Loucy (cell line): ENCODE measurements around the gene FARS2.

Experiments
- H2AFZ ChIP-seq: fragments of 200-600 bp; sonication (generic); 2 replicates; pipeline ENCODE4 v1.6.0; 2016; ENCODE audit warnings: antibody characterized with exemption, mild to moderate bottlenecking, low read length, moderate library complexity
- H3F3A ChIP-seq: fragments of 200-600 bp; 2 replicates; pipeline ENCODE4 v1.6.0; 2016; ENCODE audit warnings: antibody characterized with exemption, low read depth, mild to moderate bottlenecking
- H3K27me3 ChIP-seq: fragments of 200-600 bp; sonication (generic); 2 replicates; pipeline ENCODE4 v1.6.1; 2014; ENCODE audit warnings: low read length, mild to moderate bottlenecking; ENCODE audit not compliant: insufficient read depth, poor library complexity, severe bottlenecking
- H3K36me3 ChIP-seq: fragments of 200-600 bp; sonication (generic); 2 replicates; pipeline ENCODE4 v1.6.1; 2016; ENCODE audit warnings: low read length; ENCODE audit not compliant: insufficient read depth
- H3K4me1 ChIP-seq: fragments of 200-600 bp; sonication (generic); 2 replicates; pipeline ENCODE4 v1.5.1; 2014; ENCODE audit warnings: low read length, mild to moderate bottlenecking; ENCODE audit not compliant: insufficient read depth, poor library complexity, severe bottlenecking
- H3K4me2 ChIP-seq: fragments of 200-600 bp; sonication (generic); 2 replicates; pipeline ENCODE4 v1.6.0; 2014; ENCODE audit warnings: antibody characterized with exemption, low read length, low read depth, mild to moderate bottlenecking; ENCODE audit not compliant: poor library complexity, severe bottlenecking
- H3K4me3 ChIP-seq: fragments of 200-600 bp; sonication (generic); 2 replicates; pipeline ENCODE4 v1.5.1; 2014; ENCODE audit warnings: low read length, mild to moderate bottlenecking, mixed read lengths; ENCODE audit not compliant: poor library complexity, severe bottlenecking
- H3K79me2 ChIP-seq: fragments of 200-600 bp; sonication (generic); 2 replicates; pipeline ENCODE4 v1.6.1; 2014; ENCODE audit warnings: low read length; ENCODE audit not compliant: insufficient read depth
- H3K9ac ChIP-seq: fragments of 200-600 bp; sonication (generic); 2 replicates; pipeline ENCODE4 v1.6.0; 2014; ENCODE audit warnings: mild to moderate bottlenecking, low read depth, low read length, moderate library complexity; ENCODE audit not compliant: poor library complexity, severe bottlenecking
- H3K9me2 ChIP-seq: fragments of 200-600 bp; sonication (generic); replicated peaks from 2 replicates; pipeline ENCODE4 v1.6.1; 2016; ENCODE audit warnings: low read depth, low read length, mixed read lengths
- H3K9me3 ChIP-seq: fragments of 200-600 bp; sonication (generic); 2 replicates; pipeline ENCODE4 v1.6.1; 2014; ENCODE audit warnings: mild to moderate bottlenecking, antibody characterized with exemption, low read length, low read depth; ENCODE audit not compliant: insufficient read depth
- H4K20me1 ChIP-seq: fragments of 200-600 bp; sonication (generic); 2 replicates; pipeline ENCODE4 v1.6.0; 2014; ENCODE audit warnings: antibody characterized with exemption, low read length, mild to moderate bottlenecking; ENCODE audit not compliant: insufficient read depth, poor library complexity, severe bottlenecking
- CTCF ChIP-seq: fragments of 200-600 bp; sonication (generic); conservative IDR thresholded peaks from 2 replicates; pipeline ENCODE4 v1.5.1; 2014; ENCODE audit warnings: mild to moderate bottlenecking, antibody characterized with exemption, low read length
- EZH2phosphoT487 ChIP-seq: fragments of 200-600 bp; IDR thresholded peaks from 2 replicates; pipeline ENCODE4 v1.6.1; 2018; ENCODE audit warnings: antibody characterized with exemption, mild to moderate bottlenecking, moderate library complexity, borderline replicate concordance

FARS2 gene

DNA sequence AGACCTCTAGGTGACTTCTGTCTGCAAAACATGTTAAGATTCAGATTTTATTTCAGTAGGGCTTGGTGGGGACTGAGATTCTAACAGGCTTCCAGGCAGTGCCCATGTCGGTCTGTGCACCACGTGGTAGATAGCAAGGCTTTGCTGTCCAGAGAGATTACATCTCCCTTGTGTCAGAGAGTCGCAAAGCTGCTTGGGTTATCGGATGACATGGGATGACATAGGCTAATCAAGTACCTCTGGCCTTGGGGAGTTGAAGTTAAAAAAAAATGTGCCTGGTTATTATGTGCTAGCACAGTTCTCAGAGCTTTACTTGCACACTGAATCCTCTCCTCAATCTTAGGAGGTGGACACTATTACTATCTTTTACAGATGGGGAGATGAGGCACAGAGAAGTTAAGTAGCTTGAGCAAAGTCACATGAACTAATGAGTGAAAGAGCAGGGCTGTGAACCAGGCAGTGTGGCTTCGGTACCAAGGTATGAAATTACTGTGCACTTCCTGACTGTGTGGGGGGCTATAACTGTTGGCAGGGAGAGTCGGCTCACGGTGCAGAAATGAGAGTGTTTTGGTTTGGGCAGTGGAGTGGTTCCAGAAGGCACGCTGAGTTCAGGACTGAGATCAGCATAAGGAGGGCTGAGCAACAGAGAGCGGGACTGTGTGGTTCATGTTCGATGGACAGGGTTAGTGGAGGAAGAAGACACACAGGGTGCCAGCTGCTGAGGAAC lies 41.1 kb downstream of the FARS2 start:
- H3K9me3 ChIP-seq, result no peaks in the 10 kb centered on the region
- H4K20me1 ChIP-seq, result no peaks in the 10 kb centered on the region
- no peak overlapping the region for H2AFZ ChIP-seq
- H3K36me3 ChIP-seq, result no peaks in the 10 kb centered on the region
- H3K4me3 ChIP-seq, result peak overlapping the region; percentile 16
- no peaks in the 10 kb centered on the region for H3K79me2 ChIP-seq
- H3F3A ChIP-seq, result no peaks in the 10 kb centered on the region
- H3K27me3 ChIP-seq, result no peaks in the 10 kb centered on the region
- H3K9ac ChIP-seq, result no peak overlapping the region
- no peaks in the 10 kb centered on the region for H3K9me2 ChIP-seq
- TF ChIP-seq CTCF, result no peak
- TF ChIP-seq EZH2phosphoT487, result no peak
- H3K4me2 ChIP-seq, result peak overlapping the region; percentile 41
- H3K4me1 ChIP-seq, result peaks cover 9% of the 10 kb centered on the region

DNA sequence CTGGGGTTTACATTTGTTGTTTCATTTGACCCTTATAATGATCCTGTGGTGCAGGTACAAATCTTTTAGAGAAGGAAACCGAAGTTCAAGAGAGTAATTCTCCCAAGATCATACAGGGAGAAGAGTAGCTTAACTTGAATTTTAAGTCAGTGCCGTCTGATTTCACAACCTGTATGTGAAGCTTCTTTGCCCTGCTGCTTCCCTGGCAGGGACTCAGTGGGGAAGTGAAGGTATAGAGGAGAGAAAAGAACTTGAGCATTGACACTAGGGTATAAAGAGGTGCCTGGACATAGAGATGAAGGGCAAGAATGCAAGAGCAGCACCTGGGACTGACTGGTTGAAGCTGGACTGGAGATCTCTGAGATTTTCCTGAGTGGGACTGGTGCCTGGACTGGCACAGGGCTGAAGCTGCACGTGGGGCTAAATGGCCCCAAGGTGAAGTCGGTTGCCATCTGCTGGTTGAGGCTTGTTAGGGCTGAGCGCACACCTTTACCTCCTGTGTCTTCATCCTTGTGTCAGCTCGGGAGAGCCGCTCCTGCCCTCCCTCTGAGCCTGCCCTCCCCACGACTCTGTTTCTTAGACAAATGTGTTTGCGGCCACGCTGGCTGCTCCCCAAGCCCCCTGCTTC lies 41.8 kb downstream of the FARS2 start:
- H4K20me1 ChIP-seq, result no peaks in the 10 kb centered on the region
- H3K9me2 ChIP-seq, result no peaks in the 10 kb centered on the region
- no peaks in the 10 kb centered on the region for H3K36me3 ChIP-seq
- no peaks in the 10 kb centered on the region for H3K79me2 ChIP-seq
- no peaks in the 10 kb centered on the region for H3F3A ChIP-seq
- H3K27me3 ChIP-seq, result no peaks in the 10 kb centered on the region
- H3K9me3 ChIP-seq, result no peaks in the 10 kb centered on the region
- H3K9ac ChIP-seq, result no peak overlapping the region
- H3K4me1 ChIP-seq, result peaks cover 9% of the 10 kb centered on the region
- peak overlapping the region; percentile 41 for H3K4me2 ChIP-seq
- TF ChIP-seq EZH2phosphoT487 (no peak), CTCF (peak; percentile 67)
- H3K4me3 ChIP-seq, result peak overlapping the region; percentile 16
- H2AFZ ChIP-seq, result no peak overlapping the region

DNA sequence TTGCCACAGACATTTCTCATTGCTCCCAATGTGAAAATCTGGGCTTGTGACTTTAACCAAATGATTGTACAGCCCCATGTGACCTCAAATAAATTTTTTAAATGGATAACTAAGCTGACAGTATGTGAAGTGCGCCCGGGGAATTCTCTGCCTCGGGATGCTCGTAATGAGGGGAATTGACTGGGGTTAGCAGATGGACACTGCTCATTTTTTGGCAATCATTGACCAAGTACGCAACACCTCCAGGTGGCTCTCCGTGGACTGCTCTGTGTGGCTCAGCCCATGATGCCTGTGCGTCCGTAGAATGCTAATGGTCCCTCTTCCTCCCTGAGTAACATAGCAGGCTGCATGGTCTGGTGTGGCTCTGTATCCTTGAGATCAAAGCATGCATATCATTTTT lies 42.4 kb downstream of the FARS2 start:
- H3F3A ChIP-seq, result no peaks in the 10 kb centered on the region
- H3K4me1 ChIP-seq, result peaks cover 9% of the 10 kb centered on the region
- no peak overlapping the region for H3K4me3 ChIP-seq
- no peak overlapping the region for H3K4me2 ChIP-seq
- no peak overlapping the region for H3K9ac ChIP-seq
- no peak overlapping the region for H2AFZ ChIP-seq
- no peaks in the 10 kb centered on the region for H3K9me3 ChIP-seq
- H4K20me1 ChIP-seq, result no peaks in the 10 kb centered on the region
- H3K27me3 ChIP-seq, result no peaks in the 10 kb centered on the region
- TF ChIP-seq CTCF (no peak), EZH2phosphoT487 (no peak)
- H3K9me2 ChIP-seq, result no peaks in the 10 kb centered on the region
- no peaks in the 10 kb centered on the region for H3K36me3 ChIP-seq
- H3K79me2 ChIP-seq, result no peaks in the 10 kb centered on the region
